MM.1S (cell line): Measurements from ENCODE around the gene APOA5.

Experiments
- DNase-seq: peaks from one replicate; pipeline ENCODE4 v3.0.0-alpha.2; 2015
- H2AFZ ChIP-seq: fragments of 300-600 bp; sonication (generic); 2 replicates; pipeline ENCODE4 v1.6.0; 2016; ENCODE audit warnings: antibody characterized with exemption, low read length
- H3F3A ChIP-seq: fragments of 300-600 bp; sonication (generic); 2 replicates; pipeline ENCODE4 v1.6.1; 2016; ENCODE audit warnings: mild to moderate bottlenecking, antibody characterized with exemption, low read length, moderate library complexity, mixed read lengths; ENCODE audit not compliant: insufficient read depth
- H3K27ac ChIP-seq: fragments of 300-600 bp; sonication (generic); 2 replicates; pipeline ENCODE4 v1.5.1; 2016; ENCODE audit warnings: mild to moderate bottlenecking, low read length
- H3K27me3 ChIP-seq: fragments of 300-600 bp; sonication (generic); replicated peaks from 2 replicates; pipeline ENCODE4 v1.6.0; 2016; ENCODE audit warnings: low read length; ENCODE audit not compliant: insufficient read depth
- H3K36me3 ChIP-seq: fragments of 300-600 bp; sonication (generic); replicated peaks from 2 replicates; pipeline ENCODE4 v1.6.1; 2016; ENCODE audit warnings: mild to moderate bottlenecking, low read length, mixed read lengths; ENCODE audit not compliant: insufficient read depth
- H3K4me1 ChIP-seq: fragments of 300-600 bp; sonication (generic); 2 replicates; pipeline ENCODE4 v1.6.1; 2016; ENCODE audit warnings: low read length, mixed read lengths
- H3K4me2 ChIP-seq: fragments of 300-600 bp; sonication (generic); 2 replicates; pipeline ENCODE4 v1.6.0; 2016; ENCODE audit warnings: low read depth, low read length
- H3K4me3 ChIP-seq: fragments of 300-600 bp; sonication (generic); 2 replicates; pipeline ENCODE4 v1.5.1; 2016; ENCODE audit warnings: low read length, mixed read lengths
- H3K79me2 ChIP-seq: fragments of 300-600 bp; sonication (generic); 2 replicates; pipeline ENCODE4 v1.6.1; 2016; ENCODE audit warnings: mixed run types, low read length, mixed read lengths
- H3K9ac ChIP-seq: fragments of 300-600 bp; sonication (generic); 2 replicates; pipeline ENCODE4 v1.6.1; 2016; ENCODE audit warnings: low read length, mixed read lengths
- H3K9me2 ChIP-seq: fragments of 300-600 bp; sonication (generic); replicated peaks from 2 replicates; pipeline ENCODE4 v1.6.1; 2016; ENCODE audit warnings: mild to moderate bottlenecking, low read length, mixed read lengths; ENCODE audit not compliant: insufficient read depth
- H3K9me3 ChIP-seq: fragments of 300-600 bp; sonication (generic); replicated peaks from 2 replicates; pipeline ENCODE4 v1.6.1; 2016; ENCODE audit warnings: mild to moderate bottlenecking, low read length, mixed read lengths; ENCODE audit not compliant: insufficient read depth
- H4K20me1 ChIP-seq: fragments of 300-600 bp; sonication (generic); 2 replicates; pipeline ENCODE4 v1.6.1; 2016; ENCODE audit warnings: mild to moderate bottlenecking, low read length, moderate library complexity, mixed read lengths; ENCODE audit not compliant: insufficient read depth
- CTCF ChIP-seq: fragments of 300-600 bp; sonication (generic); IDR thresholded peaks from 2 replicates; pipeline ENCODE4 v1.5.1; 2016; ENCODE audit warnings: antibody characterized with exemption, low read length, mixed read lengths
- EZH2 ChIP-seq: fragments of 300-600 bp; sonication (generic); optimal IDR thresholded peaks from 2 replicates; pipeline ENCODE3; 2017; ENCODE audit warnings: low read depth, mild to moderate bottlenecking, antibody characterized with exemption, low read length, mixed read lengths
- EZH2phosphoT487 ChIP-seq: fragments of 300-600 bp; sonication (generic); IDR thresholded peaks from 2 replicates; pipeline ENCODE4 v1.6.1; 2018; ENCODE audit warnings: antibody characterized with exemption, low read length

Gene APOA5

GRCh38 chr11:116778556-116778955, 13.1 kb downstream of the APOA5 start:
- H4K20me1 ChIP-seq: no peaks in the 10 kb centered on the region
- no peaks in the 10 kb centered on the region for H3K9me2 ChIP-seq
- H3K4me1 ChIP-seq: peaks cover 29% of the 10 kb centered on the region
- no peaks in the 10 kb centered on the region for H3K27me3 ChIP-seq
- no peak overlapping the region for H3K4me3 ChIP-seq
- H3K79me2 ChIP-seq: no peaks in the 10 kb centered on the region
- no peaks in the 10 kb centered on the region for H3K9me3 ChIP-seq
- H3K36me3 ChIP-seq: peaks cover 24% of the 10 kb centered on the region; the same call in 1 of the 2 replicates
- H3F3A ChIP-seq: peaks cover 30% of the 10 kb centered on the region
- TF ChIP-seq EZH2 (no peak), EZH2phosphoT487 (no peak), CTCF (no peak)
- DNase-seq: no peak
- H2AFZ ChIP-seq: no peak overlapping the region
- no peak overlapping the region for H3K9ac ChIP-seq
- H3K4me2 ChIP-seq: no peak overlapping the region
- H3K27ac ChIP-seq: no peak overlapping the region

- H2AFZ ChIP-seq: no peak overlapping the region
- no peak overlapping the region for H3K4me3 ChIP-seq
- peaks cover 34% of the 10 kb centered on the region for H3K4me1 ChIP-seq
- TF ChIP-seq EZH2 (no peak), EZH2phosphoT487 (no peak), CTCF (no peak)
- peak overlapping the region; percentile 49; the same call in 1 of the 2 replicates for H3K4me2 ChIP-seq
- no peaks in the 10 kb centered on the region for H3K9me3 ChIP-seq
- no peak overlapping the region for H3K9ac ChIP-seq
- no peaks in the 10 kb centered on the region for H4K20me1 ChIP-seq
- H3K27ac ChIP-seq: peak overlapping the region; percentile 69
- peaks cover 34% of the 10 kb centered on the region for H3F3A ChIP-seq
- H3K36me3 ChIP-seq: peaks cover 18% of the 10 kb centered on the region; the same call in 1 of the 2 replicates
- peaks cover 7% of the 10 kb centered on the region for H3K79me2 ChIP-seq
- no peak for DNase-seq
- H3K27me3 ChIP-seq: no peaks in the 10 kb centered on the region
- H3K9me2 ChIP-seq: no peaks in the 10 kb centered on the region
Observed at GRCh38 chr11:116777056-116777455, 14.6 kb downstream of the APOA5 start.

- Histone ChIP-seq H3K9me3 (no peaks in the 10 kb centered on the region), H2AFZ (no peak overlapping the region), H3F3A (peaks cover 34% of the 10 kb centered on the region), H3K36me3 (peaks cover 18% of the 10 kb centered on the region; the same call in 1 of the 2 replicates), H3K27ac (peak overlapping the region; percentile 69), H3K27me3 (no peaks in the 10 kb centered on the region), H3K4me1 (peaks cover 37% of the 10 kb centered on the region), H3K79me2 (peaks cover 12% of the 10 kb centered on the region), H3K9me2 (no peaks in the 10 kb centered on the region), H3K9ac (no peak overlapping the region), H3K4me3 (no peak overlapping the region), H4K20me1 (no peaks in the 10 kb centered on the region), H3K4me2 (peak overlapping the region; percentile 49)
- TF ChIP-seq EZH2 (no peak), CTCF (no peak), EZH2phosphoT487 (no peak)
- peak; percentile 67 for DNase-seq
Observed at GRCh38 chr11:116776522-116776984, 15.1 kb downstream of the APOA5 start.
